Upper lobe of left lung (tissue), 4 donors: ENCODE results near the gene C1orf87.

Source experiments
- CTCF ChIP-seq, 6 experiments: fragments of 450-650 bp in 4 of 6; fragments of 200-600 bp in 2 of 6; sonication (generic) in 2 of 6; IDR thresholded peaks; one replicate each; pipeline ENCODE4 v1.5.1; 2016 to 2019; ENCODE audit warnings: antibody characterized with exemption in 6 of 6
- EP300 ChIP-seq, 4 donors: sonication (generic); formaldehyde crosslinking; IDR thresholded peaks; one replicate each; pipeline ENCODE4 v1.5.1; 2017; ENCODE audit warnings: antibody characterized with exemption in 4 of 4, control low read depth in 2 of 4
- POLR2A ChIP-seq, 4 donors: fragments of 450-650 bp; IDR thresholded peaks; one replicate each; pipeline ENCODE4 v1.5.1; 2016 to 2017; ENCODE audit warnings: antibody characterized with exemption in 4 of 4, mild to moderate bottlenecking in 2 of 4

GRCh38 chr1:60052601-60053000, 21.0 kb downstream of the C1orf87 start:
- TF ChIP-seq CTCF (IDR thresholded peaks at IDR 0.05) = no peak
- TF ChIP-seq EP300 (IDR thresholded peaks at IDR 0.05) = no peak
- no peak for TF ChIP-seq POLR2A (IDR thresholded peaks at IDR 0.05)
